ENCODE measurements around the gene MGARP. TPM values are rescaled to one million over a fixed set of nuclear protein-coding genes. Genes with fewer than 3 reads are reported as not detected.

The MGARP gene
- total RNA-seq, 1 donor from 2014 or later = 0.21 TPM

GRCh38 chr4:139247241-139247640 lies 32.8 kb downstream of the MGARP start:
- H3K36me3 Mint-ChIP-seq (ENCODE audit: low read depth) = no peaks in the 10 kb centered on the region
- H3K27me3 Mint-ChIP-seq = peaks cover 7% of the 10 kb centered on the region
- no peak for DNase-seq
- intact Hi-C loops (cut with micrococcal nuclease) = no loop called here
- no peak overlapping the region for H3K4me3 Mint-ChIP-seq
- no peaks in the 10 kb centered on the region for H3K9me3 Mint-ChIP-seq
- H3K27ac Mint-ChIP-seq = no peak overlapping the region
- no peaks in the 10 kb centered on the region for H3K4me1 Mint-ChIP-seq

DNA sequence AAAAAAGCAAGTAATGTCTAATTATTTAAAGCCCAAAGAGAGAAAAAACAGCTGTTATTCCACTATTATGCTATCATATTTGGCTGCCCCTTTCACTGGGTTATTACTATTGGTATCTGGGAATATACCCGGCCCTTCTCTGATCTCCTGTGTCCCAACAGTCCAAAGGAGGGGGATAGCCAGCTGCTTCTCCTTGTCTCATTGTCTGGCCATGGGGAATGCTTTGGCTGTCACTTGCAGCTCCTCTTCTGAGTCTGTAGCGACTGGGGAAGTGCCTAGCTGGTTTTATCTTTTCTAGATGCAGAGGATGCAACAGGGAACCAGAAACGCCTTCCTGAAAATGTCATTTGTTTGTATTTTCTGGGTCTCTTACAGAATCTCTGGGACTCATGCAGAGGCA lies 33.9 kb downstream of the MGARP start:
- H3K27me3 Mint-ChIP-seq = peaks cover 7% of the 10 kb centered on the region
- H3K27ac Mint-ChIP-seq = no peak overlapping the region
- no peaks in the 10 kb centered on the region for H3K9me3 Mint-ChIP-seq
- no peak for DNase-seq
- H3K4me3 Mint-ChIP-seq = no peak overlapping the region
- intact Hi-C loops (cut with micrococcal nuclease) = no loop called here
- no peaks in the 10 kb centered on the region for H3K4me1 Mint-ChIP-seq
- H3K36me3 Mint-ChIP-seq (ENCODE audit: low read depth) = no peaks in the 10 kb centered on the region

- H3K4me3 Mint-ChIP-seq = no peak overlapping the region
- intact Hi-C loops (cut with micrococcal nuclease) = no loop called here
Observed at GRCh38 chr4:139245590-139245989, 34.4 kb downstream of the MGARP start.

GRCh38 chr4:139243448-139244365 lies 36.3 kb downstream of the MGARP start:
- no peaks in the 10 kb centered on the region for H3K36me3 Mint-ChIP-seq (ENCODE audit: low read depth)
- H3K9me3 Mint-ChIP-seq = peaks cover 2% of the 10 kb centered on the region

More at GRCh38 chr4:139245590-139245989, 34.4 kb downstream of the MGARP start:
- Mint-ChIP-seq H3K36me3 (ENCODE audit: low read depth) (no peaks in the 10 kb centered on the region), H3K9me3 (no peaks in the 10 kb centered on the region), H3K4me1 (no peaks in the 10 kb centered on the region), H3K27me3 (peaks cover 7% of the 10 kb centered on the region), H3K27ac (no peak overlapping the region)
- DNase-seq = no peak

DNA sequence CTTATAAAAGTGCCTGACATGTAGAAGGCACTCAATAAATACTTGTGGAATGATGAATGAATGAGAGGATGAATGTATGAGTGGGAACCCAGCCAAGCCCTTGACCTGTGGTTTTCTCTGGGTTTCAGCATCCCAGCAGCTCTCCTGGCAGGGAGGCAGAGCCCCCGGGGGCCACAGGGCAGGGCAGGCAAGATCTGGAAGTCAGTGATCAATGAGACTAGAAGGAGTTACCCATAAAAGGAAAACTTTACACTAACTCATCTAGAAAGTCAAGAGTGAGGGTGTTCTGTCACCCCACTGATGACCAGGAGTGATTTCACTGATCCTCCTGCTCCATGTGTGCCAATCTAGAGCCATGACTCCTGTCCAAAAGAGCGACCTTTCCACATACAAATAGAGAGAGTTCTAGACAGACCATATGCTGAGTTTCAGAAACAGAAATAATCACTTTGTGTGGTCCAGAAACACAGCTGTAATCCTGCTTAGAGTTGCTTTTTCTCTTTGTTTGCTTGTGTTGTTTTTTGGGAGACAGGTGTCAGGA lies 37.4 kb downstream of the MGARP start:
- no peak overlapping the region for H3K4me3 Mint-ChIP-seq
- intact Hi-C loops (cut with micrococcal nuclease) = no loop called here

More at GRCh38 chr4:139243448-139244365, 36.3 kb downstream of the MGARP start:
- no peak for DNase-seq
- H3K27me3 Mint-ChIP-seq = peaks cover 9% of the 10 kb centered on the region
- no peak overlapping the region for H3K27ac Mint-ChIP-seq
- H3K4me1 Mint-ChIP-seq = no peaks in the 10 kb centered on the region
- H3K4me3 Mint-ChIP-seq = no peak overlapping the region
- intact Hi-C loops (cut with micrococcal nuclease) = no loop called here

GRCh38 chr4:139241784-139242151 lies 38.3 kb downstream of the MGARP start:
- Mint-ChIP-seq H3K27me3 (peaks cover 4% of the 10 kb centered on the region), H3K4me1 (no peaks in the 10 kb centered on the region), H3K9me3 (peaks cover 3% of the 10 kb centered on the region), H3K27ac (no peak overlapping the region), H3K36me3 (ENCODE audit: low read depth) (no peaks in the 10 kb centered on the region), H3K4me3 (no peak overlapping the region)
- no peak for DNase-seq
- intact Hi-C loops (cut with micrococcal nuclease) = no loop called here

More for the DNA sequence above, 37.4 kb downstream of the MGARP start:
- Mint-ChIP-seq H3K9me3 (peaks cover 3% of the 10 kb centered on the region), H3K36me3 (ENCODE audit: low read depth) (no peaks in the 10 kb centered on the region), H3K27me3 (peaks cover 4% of the 10 kb centered on the region), H3K27ac (no peak overlapping the region), H3K4me1 (no peaks in the 10 kb centered on the region)
- no peak for DNase-seq

- no peak overlapping the region for H3K27ac Mint-ChIP-seq
- H3K36me3 Mint-ChIP-seq (ENCODE audit: low read depth) = no peaks in the 10 kb centered on the region
- intact Hi-C loops (cut with micrococcal nuclease) = no loop called here
- H3K4me3 Mint-ChIP-seq = no peak overlapping the region
- no peak for DNase-seq
- H3K9me3 Mint-ChIP-seq = peaks cover 3% of the 10 kb centered on the region
- H3K27me3 Mint-ChIP-seq = peaks cover 4% of the 10 kb centered on the region
- no peaks in the 10 kb centered on the region for H3K4me1 Mint-ChIP-seq
Observed at GRCh38 chr4:139241086-139241783, 38.8 kb downstream of the MGARP start.

DNA sequence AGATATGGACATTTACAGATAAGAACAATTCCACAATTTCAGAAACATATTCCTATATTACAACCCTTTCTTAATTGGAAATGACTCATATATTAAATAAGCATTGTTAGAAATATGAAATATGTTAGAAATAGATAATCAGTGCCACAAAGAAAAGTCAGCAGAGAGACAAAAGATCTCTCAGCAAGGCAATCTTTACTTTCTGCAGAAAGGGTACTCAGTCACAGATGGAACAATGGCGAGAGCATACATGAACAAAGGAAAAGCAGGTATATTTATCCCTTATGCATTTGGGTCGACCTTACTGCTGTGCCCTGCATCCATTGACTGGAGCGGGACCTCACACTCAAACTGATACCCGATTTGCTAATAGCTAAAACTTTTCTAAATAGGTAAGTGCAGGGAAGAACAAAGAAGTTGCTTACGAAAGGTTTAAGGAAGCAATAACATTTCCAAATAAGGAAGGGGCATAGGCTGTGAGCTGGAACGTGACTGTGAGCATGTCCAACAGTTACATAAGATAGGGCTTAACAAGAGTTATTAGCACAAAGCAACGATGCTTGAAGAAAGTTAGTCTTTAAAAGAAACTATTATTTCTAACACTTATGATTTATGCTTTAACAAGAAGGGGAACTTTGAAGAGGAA lies 40.8 kb downstream of the MGARP start:
- intact Hi-C loops (cut with micrococcal nuclease) = no loop called here
- Mint-ChIP-seq H3K36me3 (ENCODE audit: low read depth) (no peaks in the 10 kb centered on the region), H3K27ac (no peak overlapping the region), H3K4me3 (no peak overlapping the region), H3K4me1 (no peaks in the 10 kb centered on the region), H3K27me3 (peaks cover 4% of the 10 kb centered on the region), H3K9me3 (peaks cover 3% of the 10 kb centered on the region)
- DNase-seq = no peak

DNA sequence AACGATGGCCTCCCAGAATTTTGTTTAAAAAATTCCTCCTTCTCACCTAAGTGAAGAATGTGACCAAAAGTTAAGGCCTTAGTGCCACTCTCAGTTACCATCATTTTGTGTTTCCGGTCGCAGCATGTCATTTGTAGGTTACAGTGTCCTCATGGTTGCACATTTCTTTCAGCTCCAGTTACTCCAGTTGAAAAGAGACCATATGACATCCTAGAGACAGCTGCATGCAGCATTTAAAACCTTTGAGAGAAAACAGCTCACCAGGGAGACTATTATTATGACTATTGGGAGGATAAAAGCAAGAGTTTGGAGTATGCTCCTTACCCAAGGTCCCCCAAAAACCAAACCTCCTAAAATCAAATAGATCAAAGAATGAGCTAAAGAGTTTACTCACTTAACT lies 45.8 kb downstream of the MGARP start:
- Mint-ChIP-seq H3K27me3 (peaks cover under 1% of the 10 kb centered on the region), H3K4me1 (no peaks in the 10 kb centered on the region), H3K4me3 (no peak overlapping the region), H3K27ac (no peak overlapping the region), H3K36me3 (ENCODE audit: low read depth) (no peaks in the 10 kb centered on the region), H3K9me3 (peaks cover 3% of the 10 kb centered on the region)
- intact Hi-C loops (cut with micrococcal nuclease) = no loop called here
- DNase-seq = no peak

DNA sequence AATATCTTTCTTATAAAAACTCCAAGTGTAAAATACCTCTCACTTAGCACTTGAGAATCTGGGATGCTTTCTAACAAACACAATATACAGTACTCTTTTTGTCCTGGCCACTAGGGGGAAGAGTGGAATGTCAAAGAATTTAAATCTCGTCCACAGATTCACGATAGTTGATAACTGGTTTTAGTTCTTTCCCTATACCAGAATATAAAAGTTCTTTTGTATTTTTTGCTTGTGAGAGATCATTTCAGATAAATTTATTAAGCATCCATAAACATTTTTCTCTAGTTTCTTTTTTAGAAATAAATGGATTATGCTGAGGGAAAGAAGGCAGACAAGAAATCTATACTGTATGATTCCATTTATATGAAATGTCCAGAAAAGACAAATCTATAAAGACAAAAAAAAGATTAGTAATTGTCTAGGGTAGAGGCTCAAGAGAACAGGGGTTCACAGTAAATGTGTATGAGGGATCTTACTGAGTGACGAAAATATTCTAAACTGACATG lies 50.4 kb downstream of the MGARP start:
- Mint-ChIP-seq H3K27me3 (no peaks in the 10 kb centered on the region), H3K4me1 (no peaks in the 10 kb centered on the region), H3K27ac (no peak overlapping the region), H3K4me3 (no peak overlapping the region), H3K36me3 (ENCODE audit: low read depth) (no peaks in the 10 kb centered on the region), H3K9me3 (no peaks in the 10 kb centered on the region)
- DNase-seq = peak; percentile 75
- intact Hi-C loops (cut with micrococcal nuclease) = loop anchor here (1.0 to 2.0 kb wide), 4 partner anchors 51 to 422 kb away; no protein-coding TSS in a partner anchor

- no peaks in the 10 kb centered on the region for H3K9me3 Mint-ChIP-seq
- no peak overlapping the region for H3K4me3 Mint-ChIP-seq
- H3K27ac Mint-ChIP-seq = no peak overlapping the region
- intact Hi-C loops (cut with micrococcal nuclease) = loop anchor here (2.0 kb wide), 2 partner anchors 49 to 129 kb away; no protein-coding TSS in a partner anchor
- DNase-seq = peak; percentile 71
- peaks cover 6% of the 10 kb centered on the region for H3K4me1 Mint-ChIP-seq
- no peaks in the 10 kb centered on the region for H3K27me3 Mint-ChIP-seq
- no peaks in the 10 kb centered on the region for H3K36me3 Mint-ChIP-seq (ENCODE audit: low read depth)
Observed at GRCh38 chr4:139227729-139228404, 52.2 kb downstream of the MGARP start.

DNA sequence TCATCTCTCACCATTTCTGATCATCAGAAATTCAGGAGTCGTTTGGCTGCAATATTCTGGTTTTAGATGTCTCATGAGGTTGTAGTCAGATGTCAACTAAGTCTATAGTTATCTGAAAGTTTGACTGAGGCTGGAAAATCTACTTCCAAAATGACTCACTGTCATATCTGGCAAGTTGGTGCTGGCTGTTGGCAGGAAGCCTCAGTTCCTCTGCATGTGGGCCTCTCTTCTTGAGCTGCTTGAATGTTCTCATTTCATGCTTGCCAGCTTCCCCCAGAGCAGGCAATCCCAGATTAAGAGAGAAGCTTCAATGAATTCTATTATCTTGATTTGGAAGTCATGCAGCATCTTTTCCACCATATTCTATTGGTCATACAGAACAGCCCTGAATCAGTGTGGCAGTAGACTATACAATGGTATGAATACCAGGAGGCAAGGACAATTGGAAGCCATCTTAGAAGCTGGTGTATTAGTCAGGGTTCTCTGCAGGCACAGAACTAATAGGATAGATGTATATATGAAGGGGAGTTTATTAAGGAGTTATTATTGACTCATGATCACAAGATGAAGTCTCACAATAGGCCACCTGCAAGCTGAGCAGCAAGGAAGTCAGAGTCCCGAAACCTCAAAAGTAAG lies 56.2 kb downstream of the MGARP start:
- Mint-ChIP-seq H3K4me1 (peaks cover 10% of the 10 kb centered on the region), H3K4me3 (no peak overlapping the region)
- DNase-seq = no peak

More for the DNA sequence above, 56.2 kb downstream of the MGARP start:
- intact Hi-C loops (cut with micrococcal nuclease) = loop anchor here (5.0 kb wide), 1 partner anchor 44 kb away; no protein-coding TSS in a partner anchor
- Mint-ChIP-seq H3K27me3 (no peaks in the 10 kb centered on the region), H3K36me3 (ENCODE audit: low read depth) (no peaks in the 10 kb centered on the region), H3K9me3 (no peaks in the 10 kb centered on the region), H3K27ac (peak overlapping the region; percentile 6)
